ENCODE measurements around the gene SIK1. TPM values are rescaled to one million over a fixed set of nuclear protein-coding genes. Genes with fewer than 3 reads are reported as not detected.
A peak's percentile ranks its signal among the peaks of the same experiment; 100 is the strongest.

SIK1 gene
- total RNA-seq, 2 experiments from 2014 or later = 314 to 317 TPM

GRCh38 chr21:43369596-43370090, 57.3 kb downstream of the SIK1 start:
- no peak for DNase-seq
- intact Hi-C loops (cut with DNase I, micrococcal nuclease) = no loop called here
- no peak for TF ChIP-seq CTCF (IDR thresholded peaks at IDR 0.05)
- ChIA-PET POLR2A (no interaction called here), CTCF (no interaction called here)
- Histone ChIP-seq H3K4me3 (ENCODE audit: low read length) (no peak overlapping the region), H3K4me1 (ENCODE audit: insufficient read depth, low read length) (no peaks in the 10 kb centered on the region), H3K36me3 (ENCODE audit: insufficient read depth, low read length) (no peaks in the 10 kb centered on the region), H3K27ac (ENCODE audit: low read depth in 1 of 2, low read length in 2 of 2) (no peak overlapping the region), H3K27me3 (ENCODE audit: control insufficient read depth in 1 of 2, insufficient read depth in 2 of 2, low read length in 2 of 2) (no peaks in the 10 kb centered on the region), H3K9me3 (ENCODE audit: control insufficient read depth in 1 of 2, insufficient read depth in 1 of 2, low read length in 2 of 2) (no peaks in the 10 kb centered on the region)
- H3K36me3 Mint-ChIP-seq (ENCODE audit: low read depth) = no peaks in the 10 kb centered on the region
- H3K9me3 Mint-ChIP-seq = no peaks in the 10 kb centered on the region
- H3K27me3 Mint-ChIP-seq = no peaks in the 10 kb centered on the region
- no peak for ATAC-seq (ENCODE audit: poor library complexity)
- H3K4me1 Mint-ChIP-seq (ENCODE audit: low read depth) = no peaks in the 10 kb centered on the region
- H3K4me3 Mint-ChIP-seq = no peak overlapping the region
- H3K27ac Mint-ChIP-seq = no peak overlapping the region

- peak in 2 of 14 experiments; percentile 38 to 58 for DNase-seq
- H3K27me3 ChIP-seq (ENCODE audit: control insufficient read depth in 1 of 2, insufficient read depth in 2 of 2, low read length in 2 of 2) = no peaks in the 10 kb centered on the region
- intact Hi-C loops (cut with DNase I, micrococcal nuclease) = no loop called here
- ChIA-PET POLR2A (no interaction called here), CTCF (no interaction called here)
- H3K36me3 Mint-ChIP-seq (ENCODE audit: low read depth) = no peaks in the 10 kb centered on the region
- no peaks in the 10 kb centered on the region for H3K36me3 ChIP-seq (ENCODE audit: insufficient read depth, low read length)
- H3K27ac ChIP-seq (ENCODE audit: low read depth in 1 of 2, low read length in 2 of 2) = no peak overlapping the region
- H3K9me3 ChIP-seq (ENCODE audit: control insufficient read depth in 1 of 2, insufficient read depth in 1 of 2, low read length in 2 of 2) = no peaks in the 10 kb centered on the region
- no peak for TF ChIP-seq CTCF (IDR thresholded peaks at IDR 0.05)
- H3K4me3 Mint-ChIP-seq = no peak overlapping the region
- no peak overlapping the region for H3K27ac Mint-ChIP-seq
- H3K4me3 ChIP-seq (ENCODE audit: low read length) = no peak overlapping the region
- ATAC-seq (ENCODE audit: poor library complexity) = peak; percentile 24
- no peaks in the 10 kb centered on the region for H3K4me1 Mint-ChIP-seq (ENCODE audit: low read depth)
- H3K27me3 Mint-ChIP-seq = no peaks in the 10 kb centered on the region
- no peaks in the 10 kb centered on the region for H3K4me1 ChIP-seq (ENCODE audit: insufficient read depth, low read length)
- no peaks in the 10 kb centered on the region for H3K9me3 Mint-ChIP-seq
Observed at GRCh38 chr21:43369124-43369523, 57.8 kb downstream of the SIK1 start.

GRCh38 chr21:43368685-43369084, 58.2 kb downstream of the SIK1 start:
- H3K36me3 ChIP-seq (ENCODE audit: insufficient read depth, low read length) = no peaks in the 10 kb centered on the region
- ChIA-PET POLR2A (no interaction called here), CTCF (no interaction called here)
- ATAC-seq (ENCODE audit: poor library complexity) (no peak), DNase-seq (no peak)
- H3K27ac ChIP-seq (ENCODE audit: low read depth in 1 of 2, low read length in 2 of 2) = no peak overlapping the region
- H3K36me3 Mint-ChIP-seq (ENCODE audit: low read depth) = no peaks in the 10 kb centered on the region
- intact Hi-C loops (cut with DNase I, micrococcal nuclease) = no loop called here
- peaks cover 2% of the 10 kb centered on the region for H3K4me1 ChIP-seq (ENCODE audit: insufficient read depth, low read length)
- no peaks in the 10 kb centered on the region for H3K4me1 Mint-ChIP-seq (ENCODE audit: low read depth)
- H3K4me3 ChIP-seq (ENCODE audit: low read length) = no peak overlapping the region
- H3K4me3 Mint-ChIP-seq = no peak overlapping the region
- H3K27me3 Mint-ChIP-seq = no peaks in the 10 kb centered on the region
- no peaks in the 10 kb centered on the region for H3K27me3 ChIP-seq (ENCODE audit: control insufficient read depth in 1 of 2, insufficient read depth in 2 of 2, low read length in 2 of 2)
- H3K27ac Mint-ChIP-seq = no peak overlapping the region
- no peak for TF ChIP-seq CTCF (IDR thresholded peaks at IDR 0.05)
- no peaks in the 10 kb centered on the region for H3K9me3 Mint-ChIP-seq
- H3K9me3 ChIP-seq (ENCODE audit: control insufficient read depth in 1 of 2, insufficient read depth in 1 of 2, low read length in 2 of 2) = no peaks in the 10 kb centered on the region
